CD14-positive monocyte (primary cell): ENCODE results near the gene SLC25A48. TPM values are rescaled to one million over a fixed set of nuclear protein-coding genes. Genes with fewer than 3 reads are reported as not detected.
A peak's percentile ranks its signal among the peaks of the same experiment; 100 is the strongest.

Experiments used
- DNase-seq, 3 donors: peaks; one replicate each; pipeline ENCODE4 v3.0.0-alpha.2; 2011 to 2022
- H2AFZ ChIP-seq: 2 replicates; pipeline ENCODE4 v1.6.0; 2012; ENCODE audit warnings: mild to moderate bottlenecking, low read depth, low read length, inconsistent platforms; ENCODE audit not compliant: insufficient read depth, poor library complexity, severe bottlenecking
- H3K27ac ChIP-seq, 2 donors: 1 replicate in 1 of 2; 2 replicates in 1 of 2; pipeline ENCODE4 v1.5.1; 2012 to 2013; ENCODE audit warnings: low read length in 2 of 2, control low read depth in 1 of 2, inconsistent platforms in 1 of 2, low read depth in 1 of 2, mild to moderate bottlenecking in 1 of 2
- H3K27me3 ChIP-seq, 2 donors: one replicate each; pipeline versions ENCODE4 v1.6.0 to v1.6.1; 2011 to 2013; ENCODE audit warnings: low read length in 2 of 2; ENCODE audit not compliant: control insufficient read depth in 2 of 2, insufficient read depth in 2 of 2
- H3K36me3 ChIP-seq, 2 donors: replicated peaks in 1 of 2; 1 replicate in 1 of 2; 2 replicates in 1 of 2; pipeline versions ENCODE4 v1.5.1 to v1.6.1; 2012 to 2013; ENCODE audit warnings: low read length in 2 of 2, control low read depth in 1 of 2, inconsistent platforms in 1 of 2, mild to moderate bottlenecking in 1 of 2; ENCODE audit not compliant: insufficient read depth in 2 of 2, control insufficient read depth in 1 of 2
- H3K4me1 ChIP-seq, 2 donors: 1 replicate in 1 of 2; 2 replicates in 1 of 2; pipeline versions ENCODE4 v1.5.1 to v1.6.1; 2012 to 2013; ENCODE audit warnings: low read length in 2 of 2, control low read depth in 1 of 2, inconsistent platforms in 1 of 2, mild to moderate bottlenecking in 1 of 2, moderate library complexity in 1 of 2; ENCODE audit not compliant: insufficient read depth in 2 of 2, control insufficient read depth in 1 of 2
- H3K4me2 ChIP-seq: replicated peaks from 2 replicates; pipeline ENCODE3; 2012; ENCODE audit warnings: low read length, moderate library complexity, mild to moderate bottlenecking; ENCODE audit not compliant: poor library complexity, severe bottlenecking; ENCODE audit errors: extremely low read depth
- H3K4me3 ChIP-seq, 3 experiments: fragments of 200-600 bp in 1 of 3; sonication (generic) in 1 of 3; replicated peaks in 1 of 3; 1 replicate in 2 of 3; 2 replicates in 1 of 3; pipeline ENCODE4 v1.5.1; 2011 to 2013; ENCODE audit warnings: low read length in 3 of 3, mild to moderate bottlenecking in 3 of 3, control low read depth in 2 of 3, low read depth in 2 of 3, inconsistent platforms in 1 of 3, moderate library complexity in 1 of 3
- H3K79me2 ChIP-seq: 2 replicates; pipeline ENCODE4 v1.6.0; 2012; ENCODE audit warnings: mild to moderate bottlenecking, control low read depth, inconsistent platforms, low read length, moderate library complexity; ENCODE audit not compliant: insufficient read depth
- H3K9ac ChIP-seq: 2 replicates; pipeline ENCODE4 v1.6.0; 2017; ENCODE audit warnings: low read length, mild to moderate bottlenecking; ENCODE audit not compliant: insufficient read depth, poor library complexity, severe bottlenecking
- H3K9me3 ChIP-seq, 2 donors: replicated peaks in 1 of 2; 1 replicate in 1 of 2; 2 replicates in 1 of 2; pipeline versions ENCODE4 v1.5.1 to v1.6.1; 2012 to 2013; ENCODE audit warnings: low read length in 2 of 2, control low read depth in 1 of 2; ENCODE audit not compliant: control insufficient read depth in 1 of 2, insufficient read depth in 1 of 2
- H4K20me1 ChIP-seq: 2 replicates; pipeline ENCODE4 v1.6.0; 2012; ENCODE audit warnings: mild to moderate bottlenecking, low read length, control low read depth, moderate library complexity; ENCODE audit not compliant: insufficient read depth
- H3K27ac Mint-ChIP-seq, 7 donors: one replicate each; pipeline ENCODE4 v1.8.0; 2020; ENCODE audit warnings: mild to moderate bottlenecking in 7 of 7, mixed read lengths in 7 of 7, moderate library complexity in 6 of 7, inconsistent platforms in 2 of 7
- H3K27me3 Mint-ChIP-seq, 3 donors: one replicate each; pipeline ENCODE4 v1.8.0; 2021 to 2022; ENCODE audit warnings: low read depth in 3 of 3, mild to moderate bottlenecking in 3 of 3, mixed read lengths in 3 of 3, moderate library complexity in 3 of 3, inconsistent platforms in 1 of 3
- H3K36me3 Mint-ChIP-seq, 2 donors: one replicate each; pipeline ENCODE4 v1.8.0; 2020; ENCODE audit warnings: mixed read lengths in 2 of 2, inconsistent platforms in 1 of 2, mild to moderate bottlenecking in 1 of 2
- H3K4me1 Mint-ChIP-seq: one replicate; pipeline ENCODE4 v1.8.0; 2020; ENCODE audit warnings: mild to moderate bottlenecking, mixed read lengths
- H3K4me3 Mint-ChIP-seq, 2 donors: one replicate each; pipeline ENCODE4 v1.8.0; 2020; ENCODE audit warnings: mild to moderate bottlenecking in 2 of 2, mixed read lengths in 2 of 2, moderate library complexity in 1 of 2
- H3K9me3 Mint-ChIP-seq, 7 donors: one replicate each; pipeline ENCODE4 v1.8.0; 2020 to 2022; ENCODE audit warnings: mixed read lengths in 7 of 7, mild to moderate bottlenecking in 6 of 7, moderate library complexity in 6 of 7, inconsistent platforms in 2 of 7
- CTCF ChIP-seq: fragments of 200-600 bp; IDR thresholded peaks from one replicate; pipeline ENCODE4 v1.8.0; 2022; ENCODE audit warnings: antibody characterized with exemption, mild to moderate bottlenecking
- WGBS: methylation state at CpG from one replicate; pipeline ENCODE4 v1.1.5; 2013; ENCODE audit warnings: missing lambda C conversion rate; ENCODE audit not compliant: insufficient coverage; 5-methylcytosine and 5-hydroxymethylcytosine counted together
- intact Hi-C, 2 donors: fragments of 100-400 bp; cut with micrococcal nuclease; formaldehyde crosslinking; loops; one replicate each; pipeline versions ENCODE4 v1.15.0 to v1.15.1; 2023
- polyA plus RNA-seq, 3 donors: library from polyadenylated mRNA; depleted of rRNA in 1 of 3; unstranded in 2 of 3; stranded (reverse) in 1 of 3; fragments of 300-500 nt in 2 of 3; fragments of >200 nt in 1 of 3; fragmentation: Illumina TruSeq in 2 of 3; gene quantifications; 1 replicate in 2 of 3; 2 replicates in 1 of 3; pipeline ENCODE4 v1.2.3, GENCODE V29; 2012 to 2021

SLC25A48 gene
- polyA plus RNA-seq, 3 donors, result not detected

- 73% methylated on average over 3 of the region's 3 CpGs for WGBS
- Histone ChIP-seq H3K9ac (no peak overlapping the region), H3K4me1 (no peaks in the 10 kb centered on the region), H3K36me3 (no peaks in the 10 kb centered on the region), H3K4me3 (no peak overlapping the region), H2AFZ (no peak overlapping the region), H3K79me2 (no peaks in the 10 kb centered on the region), H3K9me3 (no peaks in the 10 kb centered on the region), H3K4me2 (no peak overlapping the region), H4K20me1 (no peaks in the 10 kb centered on the region), H3K27me3 (no peaks in the 10 kb centered on the region), H3K27ac (no peak overlapping the region)
- no peaks in the 10 kb centered on the region for H3K9me3 Mint-ChIP-seq
- H3K36me3 Mint-ChIP-seq, result no peaks in the 10 kb centered on the region
- no peak for DNase-seq
- H3K27me3 Mint-ChIP-seq, result peaks cover 12 to 15% (median 15%) of the 10 kb centered on the region in 3 donors
- no peak for TF ChIP-seq CTCF
- H3K27ac Mint-ChIP-seq, result peak overlapping the region in 1 of 7 donors; percentile 64
- intact Hi-C loops, result no loop called here
- peaks cover 6% of the 10 kb centered on the region for H3K4me1 Mint-ChIP-seq
- H3K4me3 Mint-ChIP-seq, result no peak overlapping the region
These were observed 30.3 kb downstream of the SLC25A48 start for GRCh38 chr5:135864503-135865435.

GRCh38 chr5:135866016-135866415, 31.6 kb downstream of the SLC25A48 start:
- Histone ChIP-seq H3K9me3 (no peaks in the 10 kb centered on the region), H3K36me3 (no peaks in the 10 kb centered on the region), H3K79me2 (no peaks in the 10 kb centered on the region), H3K4me2 (no peak overlapping the region), H3K4me1 (no peaks in the 10 kb centered on the region), H3K27me3 (no peaks in the 10 kb centered on the region), H4K20me1 (no peaks in the 10 kb centered on the region), H2AFZ (no peak overlapping the region), H3K9ac (no peak overlapping the region), H3K27ac (no peak overlapping the region), H3K4me3 (no peak overlapping the region)
- no peak overlapping the region for H3K27ac Mint-ChIP-seq
- no peaks in the 10 kb centered on the region for H3K36me3 Mint-ChIP-seq
- peaks cover 6% of the 10 kb centered on the region for H3K4me1 Mint-ChIP-seq
- no peak for DNase-seq
- peaks cover 12 to 15% (median 12%) of the 10 kb centered on the region in 3 donors for H3K27me3 Mint-ChIP-seq
- H3K4me3 Mint-ChIP-seq, result no peak overlapping the region
- no peaks in the 10 kb centered on the region for H3K9me3 Mint-ChIP-seq
- TF ChIP-seq CTCF, result no peak
- WGBS, result no CpG with 5 or more reads among the region's 2 CpGs
- intact Hi-C loops, result no loop called here
